ENCODE data around the gene DPH2.

DPH2 gene

GRCh38 chr1:43983253-43983899 is 13.6 kb downstream of the DPH2 start:
- no peak for DNase-seq (ENCODE audit: low read depth in 2 of 2)

- DNase-seq (ENCODE audit: low read depth in 2 of 2), result no peak
These were observed 15.0 kb downstream of the DPH2 start for GRCh38 chr1:43984855-43985254.

- DNase-seq (ENCODE audit: low read depth in 2 of 2), result no peak
These were observed 16.3 kb downstream of the DPH2 start for GRCh38 chr1:43985984-43986595.

GRCh38 chr1:43986712-43987111 is 16.9 kb downstream of the DPH2 start:
- DNase-seq (ENCODE audit: low read depth in 2 of 2), result no peak

GRCh38 chr1:43987159-43987902 is 17.5 kb downstream of the DPH2 start:
- DNase-seq (ENCODE audit: low read depth in 2 of 2), result no peak

- DNase-seq (ENCODE audit: low read depth in 2 of 2), result no peak
These were observed 20.7 kb downstream of the DPH2 start for GRCh38 chr1:43990271-43991199.

GRCh38 chr1:43991200-43991475 is 21.3 kb downstream of the DPH2 start:
- no peak for DNase-seq (ENCODE audit: low read depth in 2 of 2)

GRCh38 chr1:43991476-43992231 is 21.8 kb downstream of the DPH2 start, which contains the start of gene CCDC24:
Gene CCDC24 (plus strand): TSS chr1:43991599. CDS start chr1:43991879, 280 bp downstream.
- peak; percentile 47 to 55 for DNase-seq (ENCODE audit: low read depth in 2 of 2)

- no peak for DNase-seq (ENCODE audit: low read depth in 2 of 2)
These were observed 22.6 kb downstream of the DPH2 start for GRCh38 chr1:43992232-43992995.

GRCh38 chr1:43993206-43993914 is 23.6 kb downstream of the DPH2 start:
- DNase-seq (ENCODE audit: low read depth in 2 of 2), result no peak

- DNase-seq (ENCODE audit: low read depth in 2 of 2), result no peak
These were observed 24.3 kb downstream of the DPH2 start for GRCh38 chr1:43994071-43994470.

DNA sequence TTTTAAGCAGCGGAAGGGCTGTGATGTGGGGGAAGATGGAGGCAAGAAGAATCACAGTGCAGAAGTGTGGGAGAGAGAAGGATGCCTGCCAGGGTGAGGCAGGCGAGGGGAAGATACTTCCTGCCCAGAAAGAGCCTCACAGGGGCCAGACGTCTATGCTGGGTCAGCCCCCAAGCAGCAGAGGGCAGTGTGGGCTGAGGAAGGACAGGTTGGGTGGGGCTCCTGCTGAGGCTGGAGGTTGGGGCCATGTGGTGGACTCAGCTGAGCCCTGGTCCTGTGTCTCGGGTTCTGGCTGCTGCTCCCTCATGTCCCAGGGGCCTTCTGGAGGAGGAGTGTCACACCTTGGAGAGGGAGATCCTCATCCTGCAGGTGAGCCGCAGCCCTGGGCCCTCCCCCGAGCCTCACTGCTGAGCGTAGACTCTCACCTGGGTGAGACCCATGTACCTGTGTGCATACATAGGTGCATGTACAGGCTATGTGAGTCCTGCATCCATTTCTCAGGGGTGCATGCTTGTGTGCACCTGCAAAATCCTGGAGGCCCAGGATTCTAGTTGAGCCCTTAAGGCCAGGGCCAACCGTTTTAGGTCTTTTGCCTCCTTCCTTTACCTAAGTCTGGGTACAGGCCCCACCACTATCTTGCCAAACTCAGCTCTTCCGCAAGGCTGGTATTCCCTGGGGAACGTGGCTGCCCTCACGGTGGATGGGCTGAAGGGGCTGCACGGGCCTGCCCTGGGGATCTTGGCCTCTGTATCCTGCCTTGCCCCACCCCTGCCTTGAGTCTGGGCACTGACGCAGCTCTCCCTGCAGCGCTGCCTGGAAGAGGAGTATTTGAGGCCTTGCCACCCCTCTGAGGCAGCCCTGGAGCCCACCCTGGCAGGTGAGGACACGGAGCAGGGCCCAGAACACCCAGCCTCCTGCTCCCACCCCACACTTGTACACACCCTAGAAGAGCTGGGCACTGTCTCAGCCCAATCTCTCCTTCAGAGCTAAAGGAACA is 25.3 kb downstream of the DPH2 start:
- DNase-seq (ENCODE audit: low read depth in 2 of 2), result no peak

DNA sequence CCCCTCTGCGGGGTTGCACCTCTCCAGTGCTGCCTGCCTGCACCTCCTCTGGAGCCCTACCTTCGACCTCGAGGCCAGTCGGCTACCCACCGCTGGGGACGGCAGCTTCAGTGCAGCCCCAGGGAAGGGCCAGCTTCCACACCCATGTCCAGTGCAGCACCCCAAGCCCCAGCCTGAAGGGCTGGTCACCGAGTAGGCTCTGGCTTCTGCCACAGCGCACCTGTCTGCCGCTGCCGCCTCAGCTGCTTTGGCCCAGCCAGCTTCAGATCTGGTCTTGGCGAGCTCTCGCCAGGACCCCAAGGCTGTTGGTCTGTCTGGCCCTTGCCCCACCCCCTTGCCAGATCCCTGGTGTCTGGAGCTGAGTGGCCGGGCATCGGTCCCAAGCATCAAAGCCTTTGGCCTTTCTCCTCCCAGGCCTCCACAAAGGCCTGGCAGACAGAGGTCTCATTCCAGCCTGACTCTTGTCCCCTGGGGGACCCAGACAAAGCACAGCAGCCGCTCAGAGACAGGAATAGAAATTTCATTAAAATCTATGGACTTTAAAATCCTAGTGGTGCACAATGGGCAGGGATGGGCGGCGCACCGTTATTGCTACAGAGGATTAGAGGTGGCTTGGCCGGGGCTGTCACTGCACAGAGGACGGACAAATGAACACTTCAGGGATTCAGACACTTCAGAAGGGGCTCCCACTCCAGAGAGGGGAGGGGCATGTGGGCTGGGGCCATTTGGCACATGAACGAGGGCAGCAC is 26.3 kb downstream of the DPH2 start:
- no peak for DNase-seq (ENCODE audit: low read depth in 2 of 2)

GRCh38 chr1:43996733-43997115 is 26.9 kb downstream of the DPH2 start:
- DNase-seq (ENCODE audit: low read depth in 2 of 2), result no peak

DNA sequence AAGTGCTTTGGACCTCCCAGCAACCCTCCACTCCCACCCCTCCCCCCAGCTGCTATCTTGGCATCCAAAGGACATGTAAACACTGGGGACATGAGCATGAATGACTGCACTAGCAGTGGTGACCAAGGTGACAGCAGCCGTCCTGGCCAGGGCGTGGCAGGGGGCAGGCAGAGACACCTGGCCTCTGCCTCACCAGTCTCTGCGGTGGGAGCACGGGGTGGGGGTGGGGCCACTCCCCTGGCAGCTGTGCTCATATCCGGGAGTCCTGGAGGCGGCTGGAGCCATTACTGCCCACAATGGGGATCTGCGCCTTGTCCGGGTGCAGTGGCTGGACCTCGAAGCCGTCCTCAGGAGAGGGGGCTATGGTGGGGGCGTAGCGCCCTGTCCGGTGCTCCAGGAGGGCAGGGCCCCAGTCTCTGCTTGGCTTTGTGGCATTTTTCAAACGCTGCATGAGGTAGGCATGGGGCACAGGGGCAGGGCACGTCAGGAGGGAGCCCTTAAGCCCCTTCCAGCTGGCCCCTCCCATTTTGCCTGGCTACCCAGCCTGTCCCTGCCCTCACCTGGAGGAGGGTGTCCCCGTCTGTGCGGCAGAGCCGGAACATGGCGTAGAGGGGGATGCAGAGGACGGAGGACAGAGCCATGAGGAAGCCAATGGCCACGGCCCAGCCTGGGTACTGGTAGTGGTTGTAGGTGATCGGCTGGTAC is 27.6 kb downstream of the DPH2 start:
- no peak for DNase-seq (ENCODE audit: low read depth in 2 of 2)

GRCh38 chr1:43998000-43998378 is 28.2 kb downstream of the DPH2 start:
- no peak for DNase-seq (ENCODE audit: low read depth in 2 of 2)

DNA sequence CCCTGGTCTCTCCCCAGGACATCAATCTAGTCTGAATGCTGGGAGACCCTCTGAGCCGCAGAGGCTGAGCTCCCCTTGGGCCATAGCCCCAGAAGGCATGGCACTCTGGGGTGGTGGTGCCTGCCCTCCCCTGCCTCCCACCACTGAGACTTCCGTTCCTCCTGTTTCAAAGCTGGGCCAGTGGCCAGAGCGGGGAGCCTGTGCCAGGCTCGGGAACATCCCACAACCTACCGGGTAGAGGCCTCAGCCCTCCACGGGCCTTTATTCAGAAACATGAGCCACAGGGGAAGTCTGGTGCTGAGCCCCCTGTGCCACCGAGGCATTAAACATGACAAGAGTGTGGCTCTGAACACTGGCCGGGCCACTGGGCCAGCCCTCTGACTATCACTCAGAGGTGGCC is 29.6 kb downstream of the DPH2 start:
- DNase-seq (ENCODE audit: low read depth in 2 of 2), result no peak

Measured in stimulated activated CD8-positive, alpha-beta memory T cell treated with anti-CD3 and anti-CD28 coated beads, Interleukin-15, amount 100 ng/mL, for 4 hours (primary cell).